Suppressor macrophage treated with lipopolysaccharide for 1 hour (primary cell): ENCODE data around the gene PON2.

ENCODE experiments used
- DNase-seq, 3 donors: peaks; one replicate each; pipeline ENCODE4 v3.0.0-alpha.2; 2020 to 2022

PON2 gene

GRCh38 chr7:95441042-95441823, 6.4 kb upstream of the PON2 start:
- no peak for DNase-seq

GRCh38 chr7:95440394-95441038, 5.7 kb upstream of the PON2 start:
- no peak for DNase-seq

GRCh38 chr7:95436407-95436806, 1.6 kb upstream of the PON2 start:
- DNase-seq = no peak

- DNase-seq = no peak
Measured at GRCh38 chr7:95435422-95435780, 573 bp upstream of the PON2 start.

- DNase-seq = peak in 1 of 3 donors; percentile 14
Measured at GRCh38 chr7:95433952-95434556, 774 bp downstream of the PON2 start.

GRCh38 chr7:95433129-95433528, 1.7 kb downstream of the PON2 start:
- no peak for DNase-seq

GRCh38 chr7:95432606-95433005, 2.2 kb downstream of the PON2 start:
- peak in 1 of 3 donors; percentile 4 for DNase-seq

GRCh38 chr7:95430864-95431263, 4.0 kb downstream of the PON2 start:
- no peak for DNase-seq

GRCh38 chr7:95429241-95429990, 5.4 kb downstream of the PON2 start:
- DNase-seq = no peak

- DNase-seq = no peak
Measured at GRCh38 chr7:95427914-95428516, 6.8 kb downstream of the PON2 start.

GRCh38 chr7:95427166-95427565, 7.7 kb downstream of the PON2 start:
- no peak for DNase-seq

GRCh38 chr7:95425694-95426093, 9.1 kb downstream of the PON2 start:
- no peak for DNase-seq

GRCh38 chr7:95424716-95425115, 10.1 kb downstream of the PON2 start:
- no peak for DNase-seq

GRCh38 chr7:95421847-95422444, 12.9 kb downstream of the PON2 start:
- no peak for DNase-seq

GRCh38 chr7:95421000-95421846, 13.6 kb downstream of the PON2 start:
- DNase-seq = peak in 1 of 3 donors; percentile 4

GRCh38 chr7:95412075-95412474, 22.8 kb downstream of the PON2 start:
- no peak for DNase-seq

- DNase-seq = no peak
Measured at GRCh38 chr7:95411666-95412065, 23.2 kb downstream of the PON2 start.

- DNase-seq = no peak
Measured at GRCh38 chr7:95411036-95411435, 23.8 kb downstream of the PON2 start.

- DNase-seq = no peak
Measured at GRCh38 chr7:95407751-95408150, 27.1 kb downstream of the PON2 start.

GRCh38 chr7:95405800-95406199, 29.0 kb downstream of the PON2 start:
- DNase-seq = no peak

GRCh38 chr7:95405208-95405607, 29.6 kb downstream of the PON2 start:
- no peak for DNase-seq
